GM11168 (cell line): ENCODE measurements around the gene MGAT1.

Experiments used
- in situ Hi-C: fragments of 300-500 bp; cut with MboI; formaldehyde crosslinking; loops from one replicate; pipeline ENCODE4 v1.12.0; 2022; ENCODE audit warnings: low sequenced_read_pairs; ENCODE audit not compliant: unreplicated experiment

Gene MGAT1

DNA sequence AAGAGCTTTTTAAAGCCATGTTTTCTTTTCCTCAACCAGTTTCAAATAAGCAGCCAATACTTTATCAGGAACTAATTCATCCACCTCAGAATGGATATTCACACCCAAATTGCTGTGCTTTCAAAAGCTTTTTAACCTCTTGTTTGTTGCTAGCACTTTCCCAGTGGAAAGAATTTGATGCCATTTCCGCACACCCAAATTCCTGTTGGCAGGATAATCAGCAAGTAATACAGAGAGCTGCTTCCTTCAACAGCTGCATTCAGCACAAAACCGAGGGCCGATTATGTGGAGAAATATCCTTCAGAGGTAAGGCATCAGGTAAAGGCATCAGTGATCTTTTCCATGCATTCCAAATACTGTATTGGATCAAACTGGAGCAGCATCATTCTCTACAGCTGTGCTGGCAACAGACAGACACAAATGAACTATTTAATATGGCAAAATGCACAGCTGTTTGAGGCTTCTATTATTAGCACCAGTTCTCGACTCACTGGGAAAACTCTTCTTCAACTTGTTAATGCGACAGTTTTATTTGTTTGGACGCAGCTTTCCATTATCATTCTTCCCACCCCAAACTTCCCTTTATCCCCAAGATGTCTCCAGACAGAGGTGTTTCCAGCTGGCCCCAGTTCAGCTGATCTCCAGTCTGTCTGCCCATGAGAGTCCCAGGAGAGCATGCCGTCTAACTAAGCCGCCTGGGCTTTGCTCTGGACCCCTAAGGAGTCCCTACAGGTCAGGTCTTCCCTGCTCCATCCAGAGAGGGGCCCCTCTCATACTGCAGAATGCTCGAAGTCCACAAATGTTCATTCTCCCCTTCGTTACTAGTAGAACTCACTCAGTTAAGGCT lies 22.2 kb upstream of the MGAT1 start:
- in situ Hi-C loops: no loop called here

DNA sequence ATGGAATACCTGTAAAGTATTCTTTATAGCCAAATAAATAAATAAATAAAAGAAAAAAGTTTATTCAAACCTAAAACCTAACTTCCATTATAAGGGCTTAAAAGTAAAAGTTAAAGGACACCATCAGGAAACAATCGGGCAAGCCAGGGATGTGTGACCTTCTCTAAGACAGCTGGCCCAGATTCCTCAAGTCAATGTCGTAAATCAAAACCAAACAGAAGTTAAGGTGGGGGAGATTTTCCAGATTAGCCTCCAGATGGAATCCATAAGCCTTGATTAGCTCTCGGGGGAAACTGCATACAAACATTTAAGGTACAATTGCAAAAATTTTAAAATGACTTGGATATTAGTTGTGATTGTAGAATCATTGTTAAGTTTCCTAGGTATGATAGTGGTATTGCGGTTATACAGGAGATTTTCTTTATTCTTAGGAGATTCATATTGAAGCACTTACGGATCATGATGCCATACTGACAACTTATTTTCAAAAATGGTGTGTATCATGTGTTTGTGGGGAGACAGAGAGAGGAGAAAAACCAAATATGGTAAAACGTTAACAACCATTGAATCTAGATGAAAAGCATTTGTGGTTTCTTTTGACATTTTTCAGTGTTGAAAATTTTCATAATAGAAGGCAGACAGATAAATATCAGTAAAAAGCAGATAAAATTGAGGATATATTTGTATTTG lies 21.5 kb upstream of the MGAT1 start:
- in situ Hi-C loops: no loop called here

DNA sequence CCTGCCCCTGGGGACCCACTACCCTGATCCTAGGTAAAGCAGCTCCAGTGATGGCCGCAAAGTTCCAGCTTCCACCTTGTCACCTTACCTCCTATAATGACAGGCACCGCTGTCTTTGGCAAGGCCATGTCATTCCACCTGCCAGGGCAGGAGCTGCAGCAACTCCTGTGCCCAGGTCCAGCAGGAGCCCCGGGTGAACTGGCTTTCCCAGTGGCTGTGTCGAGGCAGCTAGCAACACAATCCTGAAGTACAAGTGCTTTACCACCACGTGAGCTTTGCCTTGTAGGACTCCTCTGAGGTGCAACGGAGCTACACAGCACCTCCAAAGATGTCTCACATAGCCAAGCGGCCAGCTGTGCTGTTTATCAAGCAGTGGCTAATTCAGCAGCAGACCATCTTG lies 20.7 kb upstream of the MGAT1 start:
- in situ Hi-C loops: no loop called here

DNA sequence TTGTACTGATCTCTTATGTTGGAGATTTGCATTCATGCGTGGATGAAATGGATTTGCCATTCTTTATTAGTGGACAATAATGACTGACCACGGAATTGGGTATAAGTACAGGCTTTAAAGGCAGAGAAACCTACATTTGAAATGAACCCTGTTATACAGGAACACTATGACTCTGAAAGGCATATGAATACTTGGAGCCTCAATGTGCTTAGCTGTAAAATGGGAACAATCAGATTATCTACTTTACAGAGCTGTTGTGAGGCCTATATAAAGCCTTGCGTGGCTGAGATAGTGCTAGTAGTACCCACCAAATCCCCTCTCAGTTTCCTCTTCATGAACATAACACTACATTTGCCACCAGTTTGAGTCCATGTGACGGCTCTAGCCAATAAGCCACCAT lies 18.9 kb upstream of the MGAT1 start:
- in situ Hi-C loops: no loop called here

DNA sequence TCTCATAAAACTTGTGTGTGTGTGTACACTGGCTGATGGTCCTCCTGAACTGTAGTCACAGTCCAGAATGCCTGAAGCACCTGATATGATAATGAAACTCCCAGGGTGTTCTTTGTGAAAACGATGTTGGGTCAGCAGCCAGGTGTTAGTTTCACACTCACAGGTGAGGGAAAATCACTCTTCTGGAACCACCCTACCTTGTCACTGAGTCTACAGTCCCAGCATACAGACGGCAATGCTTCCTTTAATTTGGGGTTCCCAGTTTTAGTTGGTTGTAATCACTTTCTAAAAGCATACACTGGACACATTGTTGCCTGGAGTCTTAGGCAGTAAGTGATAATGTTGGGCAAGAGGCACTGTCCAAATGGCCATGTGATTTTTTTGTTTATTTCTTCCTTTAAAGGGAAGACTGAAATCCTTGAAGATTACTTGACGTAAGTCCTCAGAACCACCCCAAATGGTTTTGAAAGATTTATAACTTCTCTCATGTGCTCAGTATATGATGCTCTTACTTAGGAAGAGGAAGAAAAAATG lies 18.2 kb upstream of the MGAT1 start:
- in situ Hi-C loops: no loop called here

DNA sequence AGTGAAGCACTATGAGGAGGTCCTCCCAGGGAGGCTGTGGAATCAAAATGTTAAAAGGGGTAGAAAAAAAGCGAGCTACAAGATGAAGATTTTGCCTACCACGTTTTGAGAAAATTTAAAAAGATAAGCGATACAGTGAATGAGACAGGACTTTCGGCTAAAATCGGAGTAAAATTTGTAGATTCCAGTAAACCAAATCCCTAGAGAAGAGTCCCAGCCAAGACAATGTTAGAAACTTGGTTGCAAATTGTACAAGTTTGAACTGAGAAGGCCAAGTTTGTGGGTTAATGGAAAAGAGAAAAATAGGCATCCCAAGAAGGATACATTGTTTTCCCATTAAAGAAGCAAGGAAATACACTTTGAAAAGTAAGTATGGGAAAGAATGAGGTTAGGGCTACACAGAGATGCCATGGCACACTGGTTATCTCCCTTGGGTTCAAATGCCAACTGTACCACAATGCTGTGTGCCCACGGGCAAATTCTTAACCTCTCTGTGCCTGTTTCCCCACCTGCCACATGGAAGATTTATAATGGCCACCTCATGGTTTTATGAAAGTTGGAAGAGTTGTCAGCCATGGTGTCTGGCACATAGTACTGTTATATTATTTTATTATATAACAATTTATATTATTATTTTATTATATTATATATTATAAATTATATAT lies 16.2 kb upstream of the MGAT1 start:
- in situ Hi-C loops: no loop called here

DNA sequence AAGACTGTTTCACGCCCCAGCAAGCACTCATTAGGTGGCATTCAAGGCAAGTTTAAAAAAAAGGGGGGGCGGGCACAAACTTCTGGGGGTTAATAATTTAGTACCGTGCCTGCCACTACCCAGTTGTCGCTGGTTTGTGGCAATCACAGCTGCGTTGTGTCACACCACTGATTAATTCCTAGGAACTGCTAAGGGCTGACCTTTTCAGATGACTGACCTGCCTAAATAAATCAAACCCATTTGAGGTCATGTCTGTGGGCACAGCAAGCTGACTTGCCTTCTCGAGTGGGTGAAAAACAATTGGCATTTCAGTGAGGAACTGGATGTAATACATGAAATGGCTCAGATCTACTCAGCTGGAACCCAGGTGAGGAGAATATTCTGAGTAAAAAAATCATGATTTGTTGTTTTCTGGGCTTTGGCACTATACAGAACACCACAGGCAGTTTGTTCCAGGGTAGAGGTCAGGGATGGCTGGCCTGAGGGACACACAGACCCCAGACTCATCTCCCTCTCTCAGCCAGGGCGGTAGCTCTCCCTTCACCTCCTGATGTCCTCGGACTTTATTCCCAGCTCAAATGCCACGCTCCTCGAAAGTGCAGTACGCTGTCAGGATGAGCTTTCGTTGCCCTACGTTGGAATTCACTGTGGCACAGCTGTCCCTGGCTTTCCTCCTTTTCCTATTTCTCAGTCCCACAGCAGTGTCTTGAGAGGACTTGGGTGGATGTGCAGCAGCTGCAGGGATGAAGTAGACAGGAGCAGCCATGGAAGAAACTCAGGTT lies 15.5 kb upstream of the MGAT1 start:
- in situ Hi-C loops: no loop called here

DNA sequence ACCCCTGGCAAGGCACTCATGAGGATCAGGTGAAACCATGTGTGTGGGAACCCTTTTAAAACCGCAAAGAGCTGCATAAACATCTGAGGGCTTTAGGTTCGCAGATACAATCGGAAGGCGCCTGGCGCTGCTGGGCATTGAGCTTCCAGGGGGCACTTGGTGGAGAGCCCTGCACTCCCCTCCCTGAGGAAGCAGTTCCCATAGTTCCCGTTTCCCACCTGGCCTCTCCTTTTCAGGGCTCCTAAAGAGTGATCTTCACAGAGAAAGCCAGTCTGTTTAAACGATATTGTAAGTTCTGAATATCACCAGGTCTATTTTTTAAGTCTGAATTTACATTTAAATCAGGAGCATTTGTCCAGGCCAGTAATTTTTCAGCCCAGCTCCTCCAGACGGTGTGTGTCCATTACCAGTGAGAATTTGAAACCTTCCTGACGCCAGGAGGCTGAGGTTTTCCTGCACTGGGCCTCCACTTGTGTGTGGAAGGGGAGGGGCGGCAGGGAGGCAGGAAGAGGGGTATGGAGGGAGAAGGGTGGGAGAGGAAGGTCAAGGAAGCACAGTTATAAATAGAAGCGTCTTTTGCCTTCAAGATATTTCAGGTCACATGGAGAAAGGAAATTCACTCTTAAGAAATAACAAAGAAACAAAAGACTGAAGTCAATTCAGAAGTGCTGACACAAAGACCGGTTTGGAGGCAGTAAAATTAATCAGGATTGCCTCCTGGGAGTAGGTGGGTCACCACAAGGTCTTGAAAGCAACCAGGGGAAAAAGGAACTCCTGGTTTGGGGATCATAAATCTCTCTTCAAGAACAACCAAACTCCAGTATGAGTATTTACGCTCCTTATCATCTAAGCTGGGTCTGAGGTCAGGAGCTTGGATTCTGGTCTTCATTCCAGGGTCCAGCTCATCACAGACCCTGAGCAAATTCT lies 14.3 kb upstream of the MGAT1 start:
- in situ Hi-C loops: no loop called here

DNA sequence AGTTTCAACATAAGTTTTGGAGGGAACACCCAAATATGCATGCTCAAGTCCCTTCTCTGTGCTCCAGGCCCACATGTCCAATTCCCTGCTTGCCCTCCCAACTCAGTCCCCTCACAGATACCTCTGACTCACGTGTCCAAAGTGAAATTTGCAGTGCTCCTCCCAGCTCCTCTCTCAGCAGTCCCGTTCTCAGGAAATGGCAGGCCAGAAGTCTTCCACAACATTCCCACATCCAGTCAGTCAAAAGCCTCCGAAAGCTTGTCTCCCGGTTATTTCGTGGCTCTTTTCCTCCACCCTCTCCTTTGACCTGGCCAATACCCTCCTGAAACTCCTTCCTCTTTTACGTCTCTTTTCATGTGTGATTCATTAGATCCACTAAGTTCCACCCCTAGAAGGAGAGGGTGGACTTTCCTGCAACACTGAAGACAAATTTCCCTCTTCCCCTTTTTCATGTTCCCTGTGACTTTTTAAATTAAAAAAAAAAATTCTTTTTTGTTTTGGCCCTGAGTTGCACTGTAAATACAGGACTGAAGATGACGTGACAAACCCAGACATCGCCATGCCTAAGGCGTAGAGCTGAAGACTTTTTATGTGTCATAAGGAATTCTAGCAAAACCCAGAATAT lies 12.8 kb upstream of the MGAT1 start:
- in situ Hi-C loops: no loop called here

DNA sequence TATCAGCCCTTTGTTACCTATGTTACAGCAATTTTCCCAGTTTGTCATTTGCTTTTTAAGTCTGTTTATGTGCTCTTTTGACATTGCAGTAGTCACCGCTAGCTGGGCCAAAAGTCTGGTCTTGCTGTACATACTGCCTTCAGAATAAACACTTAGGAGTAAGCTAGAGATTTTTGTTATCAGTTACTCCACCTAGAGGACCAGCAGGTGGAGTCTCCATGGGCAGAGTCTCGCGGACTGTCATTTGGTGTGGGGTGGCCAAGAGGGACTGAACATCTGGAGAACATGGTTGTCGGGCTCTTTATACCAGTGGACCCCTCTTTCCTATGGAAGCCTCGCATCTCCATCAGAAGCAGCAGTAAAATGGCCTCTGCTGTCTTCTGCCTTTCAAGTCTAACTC lies 10.8 kb upstream of the MGAT1 start:
- in situ Hi-C loops: no loop called here

DNA sequence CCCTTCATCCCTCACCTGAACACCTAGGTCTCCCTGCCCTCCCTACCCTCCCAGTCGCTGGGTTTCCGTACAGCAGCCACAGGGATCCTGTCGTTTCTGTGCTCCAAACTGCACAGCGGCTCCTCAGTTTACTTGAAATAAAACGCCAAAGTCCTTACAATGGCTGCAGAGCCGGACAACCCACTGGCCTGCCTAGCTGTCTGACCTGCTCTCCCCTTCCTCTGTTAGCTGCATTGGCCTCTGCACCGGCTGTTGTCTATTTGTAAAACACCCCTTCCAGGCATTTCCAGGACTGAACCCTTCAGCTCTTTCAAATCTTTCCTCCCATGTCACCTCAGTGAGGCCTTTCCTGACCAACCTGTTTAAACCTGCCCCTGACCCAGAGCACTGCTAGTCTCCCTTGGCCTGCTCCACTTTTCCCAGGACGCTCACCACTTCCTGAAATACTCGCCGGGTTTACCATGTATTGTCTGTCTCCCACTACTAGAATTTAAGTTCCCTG lies 9.1 kb upstream of the MGAT1 start:
- in situ Hi-C loops: no loop called here

DNA sequence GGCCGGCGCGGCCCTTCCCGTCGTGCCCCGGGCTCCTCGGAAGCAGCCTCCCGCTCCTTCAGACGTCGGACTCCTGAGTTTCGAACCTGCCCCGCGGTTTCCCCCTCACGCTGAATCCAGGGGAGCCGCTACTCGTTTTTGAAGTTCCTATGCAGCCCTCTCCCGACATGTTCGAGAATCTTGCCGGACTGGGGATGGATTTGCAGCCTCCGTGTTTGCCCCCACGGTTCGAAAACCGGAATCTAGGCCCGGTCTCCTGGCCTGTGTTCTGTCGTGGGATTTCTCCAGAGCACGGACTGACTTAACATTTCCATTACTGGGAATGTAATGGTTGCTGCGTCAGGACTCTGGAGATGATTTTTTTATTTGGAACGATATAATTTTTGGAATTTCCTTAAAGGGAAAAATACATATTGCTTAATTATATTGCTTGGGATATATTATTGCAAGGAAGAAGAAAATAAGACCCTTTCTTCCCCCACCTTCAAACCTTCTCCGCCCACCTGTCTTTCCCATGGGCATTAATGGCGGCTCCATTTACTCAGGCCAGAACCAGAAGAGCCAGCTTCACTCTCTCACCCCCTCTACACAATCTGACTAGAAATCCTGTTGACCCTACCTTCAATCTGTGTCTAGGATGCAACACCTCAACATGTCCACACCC lies 8.5 kb upstream of the MGAT1 start:
- in situ Hi-C loops: no loop called here

DNA sequence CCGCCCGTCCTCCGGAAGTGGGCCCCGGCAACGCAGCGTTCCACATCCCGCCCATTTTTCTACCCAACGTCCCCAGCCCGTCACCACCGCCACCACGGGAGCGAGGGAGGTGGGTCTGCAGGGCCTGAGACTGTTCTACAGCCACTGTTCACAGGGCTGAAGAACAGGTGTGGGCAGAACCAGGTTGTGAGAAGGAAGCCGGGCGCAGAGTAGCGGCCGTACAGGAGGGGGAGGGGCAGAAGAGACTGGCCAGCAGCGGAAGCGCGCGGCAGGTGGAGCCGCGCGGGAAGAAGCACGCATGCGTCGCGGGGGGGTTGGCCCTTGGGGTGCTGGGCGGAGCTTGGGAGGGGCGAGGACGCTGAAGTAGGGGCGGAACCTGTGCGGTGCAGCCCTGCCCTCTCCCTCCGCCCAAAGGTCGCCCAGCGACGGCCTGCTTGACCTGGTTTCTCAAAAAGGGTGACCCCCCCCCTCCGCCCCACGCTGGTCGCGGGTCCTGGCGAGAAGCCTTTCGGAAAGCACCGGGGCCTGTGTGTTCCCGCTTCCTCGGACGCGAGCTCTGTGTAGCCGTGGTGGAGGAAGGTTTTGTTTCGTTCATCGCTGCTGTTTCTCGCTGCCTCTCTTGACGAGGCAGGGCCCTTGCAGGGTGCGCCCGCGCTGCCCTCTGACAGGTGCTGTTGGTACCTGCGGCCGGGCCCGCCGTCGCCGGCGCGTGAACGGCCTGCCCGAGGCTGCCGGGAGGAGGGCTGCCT lies 7.8 kb upstream of the MGAT1 start:
- in situ Hi-C loops: no loop called here

DNA sequence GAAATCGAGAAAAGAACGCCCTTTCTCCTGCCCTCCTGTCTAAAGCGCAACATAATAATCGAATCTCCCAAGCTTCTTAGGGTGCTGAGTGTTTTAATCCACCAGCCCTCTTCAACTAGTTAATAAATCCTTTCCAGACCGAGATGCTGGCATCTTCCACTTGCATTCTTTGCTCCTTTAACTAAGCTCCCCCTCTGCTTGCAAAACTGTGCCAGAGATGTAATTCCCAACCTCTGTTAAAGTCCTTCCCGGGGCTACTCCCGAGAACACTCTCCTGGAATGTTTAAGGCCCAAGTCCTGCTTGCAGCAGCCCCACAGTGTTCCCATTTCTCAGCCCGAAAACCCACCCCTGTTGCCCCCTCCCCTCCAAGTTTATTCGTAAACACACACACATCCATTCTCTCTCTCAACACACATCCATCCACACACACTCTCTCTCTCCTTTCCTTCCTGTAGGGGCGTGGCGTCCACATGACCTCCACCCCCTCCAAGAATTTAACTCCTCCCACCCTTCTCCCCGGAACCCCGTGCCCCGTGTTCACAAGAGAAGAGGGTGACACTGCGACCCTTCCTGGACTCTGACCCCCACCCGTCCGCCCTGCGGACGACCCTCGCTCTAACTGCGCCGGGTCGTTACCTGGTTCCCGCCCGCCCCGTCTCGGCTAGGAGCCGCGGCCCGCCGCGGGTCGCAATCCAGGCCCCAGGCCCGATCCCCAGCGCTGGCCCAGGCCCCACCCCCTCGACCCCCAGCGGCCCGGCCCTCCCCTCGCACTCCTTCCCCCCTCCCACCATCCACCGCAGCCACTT lies 7.0 kb upstream of the MGAT1 start:
- in situ Hi-C loops: loop anchor here (10.0 kb wide), 1 partner anchor 55 kb away; the partner anchor contains the start of gene ZFP62

DNA sequence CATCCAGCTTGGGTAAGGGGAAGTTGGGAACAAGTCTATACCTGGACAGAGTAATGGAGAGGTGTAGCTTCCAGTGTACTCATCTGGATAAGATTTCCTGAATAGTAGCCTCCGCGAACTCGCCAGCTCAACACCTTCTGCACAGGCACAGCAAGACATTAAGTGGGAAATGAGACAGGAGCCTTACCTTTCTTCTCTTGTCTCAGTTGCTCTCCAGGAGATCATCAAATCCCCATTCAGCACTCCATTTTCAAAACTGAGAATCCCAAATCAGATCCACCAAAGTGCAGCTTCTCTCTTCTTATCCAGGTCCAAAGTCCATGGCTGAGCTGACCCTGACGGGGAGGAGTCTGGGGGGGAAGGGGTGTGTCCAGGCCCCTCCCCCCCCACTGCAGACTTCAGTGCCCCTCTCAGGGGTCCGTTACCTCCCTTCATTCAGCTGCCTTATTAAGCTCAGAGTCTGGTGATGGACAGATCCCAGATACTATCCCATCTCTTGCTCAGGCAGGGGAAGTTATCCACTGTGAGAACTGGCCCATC lies 5.9 kb upstream of the MGAT1 start:
- in situ Hi-C loops: loop anchor here (10.0 kb wide), 1 partner anchor 56 kb away; the partner anchor contains the start of gene ZFP62
